Tibial nerve (tissue), 4 donors: ENCODE data around the gene BMP8B. TPM values are rescaled to one million over a fixed set of nuclear protein-coding genes. Genes with fewer than 3 reads are reported as not detected.

Experiments
- DNase-seq, 2 donors: peaks; one replicate each; pipeline ENCODE4 v3.0.0-alpha.2; 2019; ENCODE audit warnings: low spot score in 2 of 2
- H3K27ac ChIP-seq, 4 donors: fragments of 200-600 bp; sonication (generic) in 3 of 4; one replicate each; pipeline ENCODE4 v1.5.1; 2017 to 2019; ENCODE audit warnings: mild to moderate bottlenecking in 1 of 4
- H3K27me3 ChIP-seq, 2 donors: fragments of 200-600 bp; sonication (generic) in 1 of 2; one replicate each; pipeline versions ENCODE4 v1.5.1 to v1.6.0; 2017 to 2019
- H3K36me3 ChIP-seq, 3 donors: fragments of 200-600 bp; sonication (generic); one replicate each; pipeline ENCODE4 v1.5.1; 2018 to 2019
- H3K4me1 ChIP-seq, 4 donors: fragments of 200-600 bp; sonication (generic) in 3 of 4; one replicate each; pipeline ENCODE4 v1.5.1; 2017 to 2019
- H3K4me3 ChIP-seq, 4 donors: fragments of 200-600 bp; sonication (generic) in 3 of 4; one replicate each; pipeline ENCODE4 v1.5.1; 2017 to 2019; ENCODE audit warnings: mild to moderate bottlenecking in 1 of 4, moderate library complexity in 1 of 4
- H3K9me3 ChIP-seq, 4 donors: fragments of 200-600 bp; sonication (generic) in 3 of 4; one replicate each; pipeline ENCODE4 v1.5.1; 2017 to 2019
- CTCF ChIP-seq, 5 experiments: fragments of 200-600 bp in 3 of 5; fragments of 450-650 bp in 2 of 5; sonication (generic) in 3 of 5; IDR thresholded peaks; one replicate each; pipeline ENCODE4 v1.5.1; 2016 to 2019; ENCODE audit warnings: antibody characterized with exemption in 5 of 5, mild to moderate bottlenecking in 3 of 5, moderate library complexity in 2 of 5
- EP300 ChIP-seq, 2 donors: sonication (generic); formaldehyde crosslinking; IDR thresholded peaks; one replicate each; pipeline ENCODE4 v1.6.1; 2017; ENCODE audit warnings: antibody characterized with exemption in 2 of 2, mild to moderate bottlenecking in 1 of 2
- POLR2A ChIP-seq, 2 donors: fragments of 450-650 bp; IDR thresholded peaks; one replicate each; pipeline ENCODE4 v1.6.1; 2017; ENCODE audit warnings: antibody characterized with exemption in 2 of 2, mild to moderate bottlenecking in 2 of 2, moderate library complexity in 2 of 2
- WGBS, 2 donors: methylation state at CpG; one replicate each; pipeline ENCODE4 v1.1.5; 2018; 5-methylcytosine and 5-hydroxymethylcytosine counted together
- total RNA-seq, 4 donors: library from RNA; depleted of rRNA; stranded (reverse); fragments of >200 nt; gene quantifications; one replicate each; pipeline ENCODE4 v1.1.0, GENCODE V29; 2016

Gene BMP8B
- total RNA-seq, 4 donors from 2014 or later, result 13.6 to 33.9 (median 29.5) TPM

GRCh38 chr1:39729030-39729429, 59.6 kb downstream of the BMP8B start:
- no peak for DNase-seq
- H3K4me3 ChIP-seq, result no peak overlapping the region
- WGBS, 2 donors, result 57 to 67% methylated on average over 3 of the region's 3 CpGs
- peaks cover 0 to 81% of the 10 kb centered on the region in 2 donors for H3K27me3 ChIP-seq
- H3K36me3 ChIP-seq, result no peaks in the 10 kb centered on the region
- no peak overlapping the region for H3K27ac ChIP-seq
- no peaks in the 10 kb centered on the region for H3K4me1 ChIP-seq
- TF ChIP-seq CTCF (IDR thresholded peaks at IDR 0.05) (no peak), EP300 (IDR thresholded peaks at IDR 0.05) (no peak), POLR2A (IDR thresholded peaks at IDR 0.05) (no peak)
- no peaks in the 10 kb centered on the region for H3K9me3 ChIP-seq

GRCh38 chr1:39727932-39728317, 60.7 kb downstream of the BMP8B start:
- H3K4me3 ChIP-seq, result no peak overlapping the region
- H3K27ac ChIP-seq, result no peak overlapping the region
- H3K4me1 ChIP-seq, result no peaks in the 10 kb centered on the region
- no peak for DNase-seq
- TF ChIP-seq EP300 (IDR thresholded peaks at IDR 0.05) (no peak), CTCF (IDR thresholded peaks at IDR 0.05) (no peak), POLR2A (IDR thresholded peaks at IDR 0.05) (no peak)
- H3K36me3 ChIP-seq, result no peaks in the 10 kb centered on the region
- 67 to 74% methylated on average over 14 of the region's 14 CpGs for WGBS, 2 donors
- no peaks in the 10 kb centered on the region for H3K9me3 ChIP-seq
- peaks cover 0 to 70% of the 10 kb centered on the region in 2 donors for H3K27me3 ChIP-seq

- TF ChIP-seq EP300 (IDR thresholded peaks at IDR 0.05), result no peak
- TF ChIP-seq CTCF (IDR thresholded peaks at IDR 0.05), result no peak
- TF ChIP-seq POLR2A (IDR thresholded peaks at IDR 0.05), result no peak
- WGBS, 2 donors, result 41 to 50% methylated on average over 10 of the region's 10 CpGs
- Histone ChIP-seq H3K4me1 (no peaks in the 10 kb centered on the region), H3K9me3 (no peaks in the 10 kb centered on the region), H3K27me3 (peaks cover 0 to 65% of the 10 kb centered on the region in 2 donors), H3K4me3 (no peak overlapping the region), H3K27ac (no peak overlapping the region), H3K36me3 (no peaks in the 10 kb centered on the region)
- DNase-seq, result no peak
These were observed 61.3 kb downstream of the BMP8B start for GRCh38 chr1:39727221-39727931.

GRCh38 chr1:39726600-39726999, 62.1 kb downstream of the BMP8B start:
- H3K4me1 ChIP-seq, result no peaks in the 10 kb centered on the region
- H3K9me3 ChIP-seq, result no peaks in the 10 kb centered on the region
- TF ChIP-seq CTCF (IDR thresholded peaks at IDR 0.05) (no peak), POLR2A (IDR thresholded peaks at IDR 0.05) (no peak), EP300 (IDR thresholded peaks at IDR 0.05) (no peak)
- H3K36me3 ChIP-seq, result no peaks in the 10 kb centered on the region
- peaks cover 0 to 57% of the 10 kb centered on the region in 2 donors for H3K27me3 ChIP-seq
- no peak overlapping the region for H3K27ac ChIP-seq
- WGBS, 2 donors, result 83 to 85% methylated on average over 3 of the region's 3 CpGs
- DNase-seq, result no peak
- no peak overlapping the region for H3K4me3 ChIP-seq

- Histone ChIP-seq H3K27me3 (peaks cover 0 to 30% of the 10 kb centered on the region in 2 donors), H3K27ac (no peak overlapping the region), H3K4me3 (no peak overlapping the region), H3K36me3 (no peaks in the 10 kb centered on the region), H3K4me1 (peaks cover 0 to 3% (median 0%) of the 10 kb centered on the region in 4 donors), H3K9me3 (no peaks in the 10 kb centered on the region)
- TF ChIP-seq CTCF (IDR thresholded peaks at IDR 0.05) (no peak), POLR2A (IDR thresholded peaks at IDR 0.05) (no peak), EP300 (IDR thresholded peaks at IDR 0.05) (no peak)
- no peak for DNase-seq
- WGBS, 2 donors, result 18 to 31% methylated on average over 2 of the region's 2 CpGs
These were observed 66.2 kb downstream of the BMP8B start for GRCh38 chr1:39722495-39722894.
